DLD1 (cell line): Measurements from ENCODE around the gene ZNF804B.

ENCODE experiments used
- in situ Hi-C: cut with HindIII; loops from 2 replicates; pipeline ENCODE4 v1.10.0; 2017; ENCODE audit warnings: low sequenced_read_pairs

Gene ZNF804B

GRCh38 chr7:88759230-88760135 is at the start of gene ZNF804B:
TSS of gene ZNF804B (plus strand) at chr7:88759700. CDS start at chr7:88759977, 277 bp downstream.
- in situ Hi-C loops: no loop called here

DNA sequence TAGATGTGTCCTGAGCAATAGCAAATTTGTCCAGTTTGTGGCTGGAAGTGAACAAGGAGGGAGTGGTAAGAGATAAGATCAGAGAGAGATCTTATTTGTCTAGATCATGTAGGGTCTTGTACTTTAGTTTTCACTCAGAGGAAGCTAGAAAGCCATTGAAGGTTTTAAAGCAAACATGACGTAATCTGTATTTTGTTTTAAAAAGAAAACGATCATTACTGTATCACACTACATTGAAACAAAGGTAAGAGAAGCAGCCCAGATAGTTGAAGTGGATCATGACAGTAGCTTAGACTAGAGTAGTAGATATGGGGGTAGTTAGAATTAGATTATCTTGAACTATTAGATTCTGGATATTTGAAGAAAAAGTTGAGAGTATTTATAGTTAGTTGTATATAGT is 23.6 kb upstream of the ZNF804B start:
- in situ Hi-C loops: no loop called here

GRCh38 chr7:88737632-88738031 is 21.9 kb upstream of the ZNF804B start:
- in situ Hi-C loops: no loop called here

GRCh38 chr7:88746126-88746525 is 13.4 kb upstream of the ZNF804B start:
- in situ Hi-C loops: no loop called here

- in situ Hi-C loops: no loop called here
Observed at GRCh38 chr7:88756802-88757201, 2.7 kb upstream of the ZNF804B start.

- in situ Hi-C loops: no loop called here
Observed at GRCh38 chr7:88757371-88757770, 2.1 kb upstream of the ZNF804B start.

- in situ Hi-C loops: no loop called here
Observed at GRCh38 chr7:88758381-88759229, 895 bp upstream of the ZNF804B start.

DNA sequence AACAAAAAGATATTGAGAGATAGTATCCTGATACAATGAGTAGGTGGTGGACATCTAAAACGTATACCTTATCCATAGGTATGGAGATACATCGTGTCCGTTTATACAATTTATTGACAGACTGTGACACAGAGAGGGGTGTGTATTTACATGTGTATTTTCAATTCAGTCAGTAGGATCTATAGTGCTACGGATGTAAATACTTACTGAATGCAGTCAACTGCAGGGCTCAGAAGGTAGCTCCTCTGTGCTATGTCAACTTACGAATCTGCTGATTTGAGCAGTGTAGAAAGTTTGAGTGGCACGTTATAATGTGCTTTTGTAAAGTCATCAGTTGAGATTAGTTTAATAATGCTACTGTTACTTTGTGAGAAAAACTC is 626 bp downstream of the ZNF804B start:
- in situ Hi-C loops: no loop called here

DNA sequence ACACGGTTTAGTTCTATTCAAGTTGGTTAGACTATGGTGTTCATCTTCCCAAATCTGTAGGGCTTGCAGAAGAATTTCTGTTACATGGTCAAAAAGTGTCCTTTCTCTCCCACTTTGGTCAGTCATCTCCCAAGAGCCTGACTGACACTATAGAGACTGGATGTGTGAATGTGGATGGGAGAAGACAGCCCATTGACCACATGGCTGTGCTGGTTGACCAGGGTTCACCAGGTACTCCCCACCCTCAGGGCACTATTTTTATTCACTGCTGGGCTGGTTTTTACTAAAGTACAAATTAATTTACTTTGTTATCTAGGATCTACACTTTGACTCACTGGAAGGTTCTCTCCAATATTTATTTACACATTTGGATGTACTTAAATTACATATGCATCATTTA is 2.3 kb downstream of the ZNF804B start:
- in situ Hi-C loops: no loop called here

DNA sequence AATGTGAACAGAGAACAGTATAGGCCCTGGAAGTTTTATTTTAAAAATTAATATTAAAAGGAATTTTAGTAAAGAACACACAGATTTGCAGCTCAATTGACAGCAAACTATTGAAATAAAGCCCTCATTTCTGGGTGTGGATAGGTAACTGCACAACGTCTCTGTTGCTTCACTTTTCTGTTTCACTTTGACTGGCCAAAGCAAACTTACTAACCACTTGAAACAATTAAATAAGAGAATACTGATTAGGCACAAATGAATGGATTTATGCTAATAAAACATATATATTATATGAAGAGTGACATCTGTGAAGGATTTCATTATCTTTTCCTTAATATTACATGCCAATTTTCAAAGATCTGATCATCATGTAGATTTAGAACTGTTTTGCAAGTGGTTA is 11.9 kb downstream of the ZNF804B start:
- in situ Hi-C loops: no loop called here

GRCh38 chr7:88772776-88773175 is 13.3 kb downstream of the ZNF804B start:
- in situ Hi-C loops: no loop called here

DNA sequence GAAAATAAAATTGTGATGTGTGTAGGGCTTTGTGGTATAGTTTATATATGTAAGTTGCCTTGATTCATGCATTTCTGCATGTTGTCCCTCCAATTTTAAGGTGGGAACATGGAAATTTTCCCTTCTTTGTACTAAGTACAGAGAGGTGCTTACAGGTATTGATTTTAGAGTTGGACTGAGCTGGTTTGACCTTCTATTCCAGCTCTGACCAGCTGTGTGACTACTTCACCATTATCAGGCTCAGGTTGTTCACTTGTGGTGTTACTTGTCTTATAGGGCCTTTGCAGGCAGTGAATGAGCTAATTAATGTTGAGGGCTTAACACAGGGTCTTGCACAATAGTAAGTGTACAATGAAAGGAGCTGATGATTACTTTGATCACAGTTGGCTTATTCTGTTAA is 16.3 kb downstream of the ZNF804B start:
- in situ Hi-C loops: no loop called here

GRCh38 chr7:88787777-88788176 is 28.3 kb downstream of the ZNF804B start:
- in situ Hi-C loops: no loop called here

GRCh38 chr7:88789480-88790064 is 30.1 kb downstream of the ZNF804B start:
- in situ Hi-C loops: no loop called here

- in situ Hi-C loops: no loop called here
Observed at GRCh38 chr7:88791891-88792290, 32.4 kb downstream of the ZNF804B start.

DNA sequence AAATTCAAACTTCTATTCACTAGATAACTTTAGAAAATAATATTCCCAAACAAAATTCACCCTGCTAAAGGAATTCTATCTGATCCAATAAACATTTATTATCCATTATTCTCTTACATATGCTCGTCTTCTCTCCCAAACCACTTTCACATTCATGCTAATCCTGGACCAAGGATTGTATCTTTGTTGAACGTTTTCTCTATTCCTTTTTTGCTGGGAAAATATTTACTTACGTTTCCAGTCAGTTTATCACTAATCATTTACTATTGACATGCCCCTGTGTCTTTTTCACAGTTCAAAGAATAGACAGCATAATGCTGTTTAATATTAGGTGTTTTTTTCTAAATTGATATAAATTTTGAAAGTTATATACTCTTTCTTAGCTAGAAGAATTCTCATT is 32.9 kb downstream of the ZNF804B start:
- in situ Hi-C loops: no loop called here

DNA sequence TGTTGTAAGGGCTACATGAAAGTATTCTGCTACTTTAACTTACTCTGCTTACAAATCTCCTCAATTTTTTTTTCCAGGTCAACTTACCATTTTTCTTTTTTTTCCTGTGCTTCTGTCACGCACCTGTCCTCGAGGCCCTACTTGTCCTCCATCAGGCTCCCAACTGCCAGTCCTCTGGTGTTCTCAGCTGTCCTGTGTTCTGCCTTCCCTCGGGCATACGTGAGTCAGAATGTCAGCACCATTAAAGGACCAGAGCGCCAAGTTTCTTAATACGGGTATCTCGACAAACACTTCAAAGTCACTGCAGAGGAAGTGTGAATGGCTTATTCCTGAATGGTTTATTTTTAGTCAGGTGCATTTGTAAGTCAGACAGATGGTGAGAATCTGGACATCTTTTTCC is 36.1 kb downstream of the ZNF804B start, which contains the start of gene TEX47:
TEX47 (minus strand) TSS at position 185 of the 400 bp plus-strand sequence. CDS start 795 bp downstream, outside the sequence.
- in situ Hi-C loops: no loop called here

DNA sequence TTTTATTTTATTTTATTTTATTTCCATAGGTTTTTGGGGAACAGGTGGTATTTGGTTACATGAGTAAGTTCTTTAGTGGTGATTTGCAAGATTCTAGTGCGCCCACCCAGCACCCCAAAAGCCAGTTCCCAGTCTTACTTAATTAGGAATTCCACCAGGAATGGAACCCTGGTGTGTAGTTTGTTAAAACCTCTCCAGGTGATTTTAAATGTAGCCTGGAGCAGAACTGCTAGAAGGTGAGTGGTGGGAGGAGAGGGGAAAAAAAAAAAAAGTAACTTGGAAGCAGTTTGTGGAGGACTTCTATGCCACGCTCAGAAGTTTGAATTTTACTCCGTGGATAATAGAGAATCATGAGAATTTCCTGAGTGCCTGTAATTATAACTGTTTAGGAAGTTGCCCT is 41.5 kb downstream of the ZNF804B start:
- in situ Hi-C loops: no loop called here

DNA sequence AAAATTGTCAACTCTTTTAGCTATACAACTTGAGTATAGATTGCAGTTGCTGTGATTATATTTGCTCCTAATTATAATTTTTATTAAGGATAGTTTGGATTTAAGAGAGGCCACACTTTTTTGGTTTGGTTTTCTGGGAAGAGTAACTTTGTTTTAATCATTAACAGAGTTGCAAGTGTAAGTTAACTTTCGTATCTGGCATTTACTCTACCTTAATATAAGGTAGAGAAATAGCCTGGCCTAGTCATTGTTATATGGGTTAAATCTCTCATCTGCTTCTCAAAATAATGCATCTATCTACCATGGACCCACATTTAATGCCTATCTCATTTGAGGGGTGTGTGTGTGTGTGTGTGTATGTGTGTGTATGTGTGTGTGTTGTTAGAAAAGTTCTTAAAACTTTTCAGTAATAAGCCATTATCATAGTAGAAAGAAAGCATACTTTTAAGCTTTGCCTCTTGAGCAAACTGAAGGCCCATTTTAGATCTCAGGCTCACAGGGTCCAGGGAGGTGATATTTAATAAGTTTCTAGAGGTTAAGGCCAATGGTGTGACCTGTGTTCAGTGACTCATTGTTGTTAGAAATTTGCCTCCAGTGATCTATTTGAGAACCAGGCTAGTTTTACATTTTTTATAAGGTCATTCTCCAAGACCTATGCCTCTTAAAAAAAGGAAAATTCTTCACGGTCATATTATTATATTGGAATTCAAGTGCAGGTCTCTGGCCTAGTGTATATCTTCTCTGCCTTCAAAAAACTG is 47.0 kb downstream of the ZNF804B start:
- in situ Hi-C loops: no loop called here

GRCh38 chr7:88818552-88818951 is 59.1 kb downstream of the ZNF804B start:
- in situ Hi-C loops: no loop called here

DNA sequence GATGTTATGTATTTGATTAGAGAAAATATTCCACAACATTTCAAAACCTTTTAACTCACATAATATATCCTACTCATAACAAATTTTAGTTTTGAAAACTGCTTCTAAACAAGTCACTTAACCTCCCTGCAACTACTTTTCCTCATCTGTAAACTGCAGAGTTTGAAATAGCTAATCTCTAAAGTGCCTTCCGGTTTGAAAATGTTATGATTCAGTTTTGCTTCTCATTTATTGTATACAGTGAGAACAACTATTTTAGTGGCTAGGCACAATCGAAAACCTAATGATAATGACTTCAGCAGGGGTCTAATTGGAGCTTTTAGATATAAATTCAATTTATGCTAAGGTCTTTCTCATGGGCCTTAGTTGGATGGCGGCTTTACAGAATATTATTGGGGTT is 66.7 kb downstream of the ZNF804B start:
- in situ Hi-C loops: no loop called here
